Measurements from ENCODE around the gene AKAP1.

AKAP1 gene

GRCh38 chr17:57168695-57169094 lies 83.6 kb downstream of the AKAP1 start:
- no peak for DNase-seq

- DNase-seq, result no peak
Observed at GRCh38 chr17:57170866-57171265, 85.8 kb downstream of the AKAP1 start.
